Measurements from ENCODE around the gene TAF11L9.
"Not testable (repeated sequence)": the region's sequence is repeated elsewhere in the genome, so short reads cannot be mapped to it uniquely, and the experiment has no call there.

The TAF11L9 gene

GRCh38 chr5:17594255-17594654 is at the start of gene TAF11L9:
TSS of gene TAF11L9 (minus strand) at chr5:17594394.
- DNase-seq (ENCODE audit: low spot score), result not testable (repeated sequence)

GRCh38 chr5:17634160-17634559 is 40.0 kb upstream of the TAF11L9 start, which contains the start of gene TAF11L14:
TSS of gene TAF11L14 (plus strand) at chr5:17634460.
- DNase-seq (ENCODE audit: low spot score), result no peak

GRCh38 chr5:17631788-17632187 is 37.6 kb upstream of the TAF11L9 start, which contains the start of gene TAF11L13:
TSS of gene TAF11L13 (plus strand) at chr5:17632088.
- not testable (repeated sequence) for DNase-seq (ENCODE audit: low spot score)

- DNase-seq (ENCODE audit: low spot score), result no peak
Observed at GRCh38 chr5:17625686-17626085, 31.5 kb upstream of the TAF11L9 start.

- no peak for DNase-seq (ENCODE audit: low spot score)
Observed at GRCh38 chr5:17620627-17621026, 26.4 kb upstream of the TAF11L9 start.

- DNase-seq (ENCODE audit: low spot score), result no peak
Observed at GRCh38 chr5:17619354-17619753, 25.2 kb upstream of the TAF11L9 start.

GRCh38 chr5:17614872-17615605 is 20.8 kb upstream of the TAF11L9 start:
- DNase-seq (ENCODE audit: low spot score), result no peak

- DNase-seq (ENCODE audit: low spot score), result not testable (repeated sequence)
Observed at GRCh38 chr5:17610092-17610491, 15.9 kb upstream of the TAF11L9 start, which contains the start of gene TAF11L12. TSS of gene TAF11L12 (plus strand) at chr5:17610392.

- DNase-seq (ENCODE audit: low spot score), result not testable (repeated sequence)
Observed at GRCh38 chr5:17607461-17607860, 13.3 kb upstream of the TAF11L9 start.

- no peak for DNase-seq (ENCODE audit: low spot score)
Observed at GRCh38 chr5:17604951-17605350, 10.8 kb upstream of the TAF11L9 start.

GRCh38 chr5:17603880-17604279 is 9.7 kb upstream of the TAF11L9 start, which contains the start of gene TAF11L11:
TSS of gene TAF11L11 (plus strand) at chr5:17604183.
- not testable (repeated sequence) for DNase-seq (ENCODE audit: low spot score)

GRCh38 chr5:17597728-17598127 is 3.5 kb upstream of the TAF11L9 start, which contains the start of gene TAF11L10:
TSS of gene TAF11L10 (minus strand) at chr5:17597828.
- DNase-seq (ENCODE audit: low spot score), result not testable (repeated sequence)

- DNase-seq (ENCODE audit: low spot score), result not testable (repeated sequence)
Observed at GRCh38 chr5:17590860-17591259, 3.3 kb downstream of the TAF11L9 start, which contains the start of gene TAF11L8. TSS of gene TAF11L8 (minus strand) at chr5:17590960.

GRCh38 chr5:17585658-17586057 is 8.5 kb downstream of the TAF11L9 start, which contains the start of gene TAF11L7:
TSS of gene TAF11L7 (minus strand) at chr5:17585758.
- not testable (repeated sequence) for DNase-seq (ENCODE audit: low spot score)
